SHP77 (cell line): Measurements from ENCODE around the gene TNFRSF1A.

Experiments used
- DNase-seq, 2 experiments: peaks; one replicate each; lab custom pipeline; 2025; lab: John Stamatoyannopoulos, UW

The TNFRSF1A gene

DNA sequence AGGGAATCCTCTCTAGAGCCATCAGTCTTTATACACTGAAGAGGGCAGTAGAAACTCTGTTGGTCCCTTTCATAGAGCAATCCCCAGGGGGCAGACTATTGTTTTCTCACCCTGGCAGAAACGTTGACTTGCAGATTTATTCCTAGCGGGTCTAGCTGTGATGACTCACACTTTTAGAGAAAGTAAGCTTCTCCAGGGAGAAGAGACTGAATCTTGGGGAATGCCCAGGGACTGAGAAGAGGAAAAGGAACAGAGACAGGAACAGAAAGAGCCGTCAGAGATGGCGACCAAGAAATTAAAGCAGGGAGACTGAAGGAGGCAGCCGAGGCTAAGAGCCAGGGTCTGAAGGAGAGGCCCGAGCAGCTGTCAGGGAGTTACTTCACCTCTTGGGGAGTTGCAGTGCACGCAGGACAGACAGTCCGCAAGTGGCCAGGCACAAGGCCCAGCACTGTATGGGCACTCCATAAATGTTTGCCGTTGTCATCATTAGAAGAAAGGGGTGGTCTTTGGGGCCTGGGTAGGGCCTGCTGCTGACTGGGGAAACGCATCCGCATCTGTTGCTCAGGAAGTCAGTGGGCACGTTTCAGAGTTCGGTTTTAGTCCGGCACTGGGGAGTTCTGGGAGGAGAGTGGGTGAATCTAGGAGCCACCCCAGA is 18.4 kb downstream of the TNFRSF1A start:
- DNase-seq, result peak in 1 of 2 experiments; percentile 18

DNA sequence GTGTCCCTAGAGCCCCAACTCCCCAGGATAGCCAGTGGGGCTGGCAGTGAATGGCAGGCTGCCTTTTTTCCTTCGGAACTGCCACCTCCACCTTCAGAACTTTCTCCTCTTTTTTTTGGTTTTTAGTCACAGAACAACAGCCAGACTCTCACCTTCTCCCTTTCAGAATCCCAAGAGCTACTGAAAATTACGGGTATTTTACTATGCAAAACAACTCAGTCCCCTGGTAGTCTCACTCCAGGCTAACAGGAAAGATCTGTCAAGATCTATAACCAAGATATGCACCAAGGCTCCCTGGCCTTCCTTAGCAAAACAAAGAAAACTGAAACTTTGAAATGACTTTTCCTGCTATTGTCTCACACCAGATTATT is 18.9 kb downstream of the TNFRSF1A start:
- no peak for DNase-seq

DNA sequence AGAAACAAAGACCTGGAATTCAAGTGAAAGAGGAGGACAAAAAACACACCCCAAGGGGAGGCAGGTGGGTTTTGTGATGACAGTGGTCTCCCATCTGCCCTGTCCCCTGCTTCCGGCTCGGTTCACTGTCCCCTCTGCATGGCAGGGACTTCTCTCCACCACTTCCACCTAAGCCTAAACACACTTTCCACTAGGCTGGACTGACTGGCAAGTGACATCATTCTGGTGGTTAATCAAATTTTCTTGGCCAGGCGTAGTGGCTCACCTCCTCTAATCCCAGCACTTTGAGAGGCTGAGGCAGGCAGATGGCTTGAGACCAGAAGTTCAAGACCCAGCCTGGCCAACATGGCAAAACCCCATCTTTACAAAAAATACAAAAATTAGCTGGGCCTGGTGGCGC is 19.5 kb downstream of the TNFRSF1A start:
- DNase-seq, result no peak

DNA sequence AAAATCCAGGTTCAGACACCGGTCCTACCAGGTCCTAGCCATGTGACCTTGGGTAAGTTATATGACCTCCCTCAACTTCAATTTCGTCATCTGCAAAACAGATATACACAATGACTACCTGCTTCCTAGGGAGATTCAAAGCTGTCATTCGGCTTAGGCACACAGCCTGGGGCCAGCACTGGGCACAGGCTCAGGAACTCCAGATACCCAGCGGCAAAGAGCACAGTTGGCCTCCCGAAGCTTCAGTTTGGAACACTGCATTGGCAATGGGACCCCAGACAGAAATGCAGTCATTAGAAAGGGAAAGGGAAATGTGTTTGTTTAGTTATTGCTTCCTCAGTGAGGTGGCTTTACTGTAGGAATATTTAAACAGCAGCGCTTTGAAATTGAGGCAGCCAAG is 20.0 kb downstream of the TNFRSF1A start:
- no peak for DNase-seq

DNA sequence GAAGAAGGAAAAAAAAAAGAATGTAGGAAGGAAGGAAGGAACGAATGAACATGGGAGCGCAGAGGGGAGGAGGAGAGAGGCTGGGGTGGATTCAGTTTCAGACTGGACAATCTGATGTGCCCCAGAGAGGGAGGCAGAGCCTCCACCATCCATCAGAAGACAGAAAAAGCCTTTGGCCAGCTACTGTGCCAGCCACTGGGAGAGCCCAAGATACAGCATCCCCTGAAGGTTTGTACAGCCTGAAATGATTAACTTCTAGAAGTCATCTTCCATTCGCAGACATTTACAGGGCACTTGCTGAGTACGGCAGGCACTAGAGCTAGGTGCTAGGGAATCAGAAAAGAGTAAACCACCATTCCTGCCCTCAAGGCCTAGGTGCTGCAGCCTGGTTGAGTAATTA is 22.4 kb downstream of the TNFRSF1A start:
- DNase-seq, result no peak

DNA sequence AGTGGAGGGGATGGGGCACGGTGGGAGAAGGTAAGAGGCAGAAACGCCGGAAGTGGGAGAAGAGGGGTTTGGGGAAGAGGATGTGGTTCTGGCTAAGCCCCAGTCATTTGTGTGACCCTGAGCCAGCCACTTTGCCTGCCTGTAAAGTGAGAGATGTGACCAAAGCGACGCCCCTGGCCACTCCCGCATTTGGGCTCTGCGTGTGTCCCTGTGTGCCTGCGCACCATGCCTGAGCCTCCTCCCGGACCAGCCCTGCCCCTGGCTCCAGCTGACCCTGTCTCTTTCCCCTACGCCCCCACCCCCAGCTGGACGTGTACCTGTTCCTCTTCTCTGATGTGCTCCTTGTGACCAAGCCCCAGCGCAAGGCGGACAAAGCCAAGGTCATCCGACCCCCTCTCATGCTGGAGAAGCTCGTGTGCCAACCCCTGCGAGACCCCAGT is 23.4 kb downstream of the TNFRSF1A start:
- no peak for DNase-seq

DNA sequence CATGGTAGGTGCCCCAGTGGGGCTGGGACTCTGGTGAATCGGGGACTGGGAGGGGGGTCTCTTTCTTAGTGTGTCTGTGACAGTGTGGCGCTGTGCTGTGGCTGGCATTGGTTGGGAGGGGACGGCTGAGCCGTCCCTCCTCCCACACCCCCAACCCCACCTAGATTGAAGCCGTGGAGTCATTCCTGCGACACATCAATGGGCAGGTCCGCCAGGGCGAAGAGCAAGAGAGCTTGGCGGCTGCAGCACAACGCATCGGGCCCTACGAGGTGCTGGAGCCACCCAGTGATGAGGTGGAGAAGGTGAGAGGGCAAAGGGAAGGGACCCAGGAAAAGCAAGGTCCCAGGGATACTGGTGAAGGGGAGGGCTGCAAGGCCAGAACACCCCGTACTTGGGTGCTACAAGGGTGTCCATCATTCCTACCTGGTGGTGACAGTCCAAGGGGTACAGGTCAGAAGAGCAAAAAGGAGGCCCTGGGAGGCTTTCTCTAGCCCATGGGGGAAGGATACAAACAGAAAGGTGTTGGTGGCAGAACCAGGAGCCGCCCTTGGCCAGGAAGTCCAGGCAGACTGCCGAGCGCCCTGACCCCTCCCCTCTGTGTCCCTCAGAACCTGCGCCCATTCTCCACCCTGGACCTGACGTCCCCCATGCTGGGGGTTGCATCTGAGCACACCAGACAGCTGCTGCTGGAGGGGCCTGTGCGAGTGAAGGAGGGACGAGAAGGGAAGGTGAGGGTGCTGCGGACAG is 24.0 kb downstream of the TNFRSF1A start:
- DNase-seq, result no peak

DNA sequence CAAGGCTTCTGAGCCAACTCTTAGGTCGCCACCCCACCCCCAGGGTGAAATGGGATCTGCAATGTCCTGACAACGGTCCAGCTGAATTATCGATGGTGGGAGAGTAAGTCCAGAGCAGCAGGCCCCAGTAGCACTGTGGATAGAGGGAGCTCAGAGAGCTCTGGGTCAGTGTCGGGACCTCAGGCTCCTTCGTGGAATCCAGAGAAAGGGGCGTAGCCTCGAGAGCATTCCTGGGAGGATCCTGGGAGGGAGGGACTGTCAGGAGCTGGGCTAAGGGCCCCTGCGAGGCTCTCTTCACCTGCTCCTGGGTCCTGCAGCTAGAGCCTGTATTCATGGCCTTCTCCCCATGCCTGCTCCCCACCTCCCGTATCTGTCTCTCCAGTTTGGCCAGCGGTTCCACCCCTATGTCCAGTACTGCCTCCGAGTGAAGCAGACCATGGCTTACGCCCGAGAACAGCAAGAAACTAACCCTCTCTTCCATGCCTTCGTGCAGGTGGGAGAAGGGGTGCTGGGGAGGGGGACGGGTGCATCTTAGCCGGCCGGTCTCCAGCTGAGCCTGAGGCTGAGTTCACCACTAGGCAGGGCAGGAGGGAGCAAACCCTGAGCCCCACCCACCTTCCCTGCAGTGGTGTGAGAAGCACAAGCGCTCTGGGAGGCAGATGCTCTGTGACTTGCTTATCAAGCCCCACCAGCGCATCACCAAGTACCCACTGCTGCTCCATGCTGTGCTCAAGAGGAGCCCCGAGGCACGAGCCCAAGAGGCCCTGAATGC is 24.8 kb downstream of the TNFRSF1A start:
- DNase-seq, result no peak

DNA sequence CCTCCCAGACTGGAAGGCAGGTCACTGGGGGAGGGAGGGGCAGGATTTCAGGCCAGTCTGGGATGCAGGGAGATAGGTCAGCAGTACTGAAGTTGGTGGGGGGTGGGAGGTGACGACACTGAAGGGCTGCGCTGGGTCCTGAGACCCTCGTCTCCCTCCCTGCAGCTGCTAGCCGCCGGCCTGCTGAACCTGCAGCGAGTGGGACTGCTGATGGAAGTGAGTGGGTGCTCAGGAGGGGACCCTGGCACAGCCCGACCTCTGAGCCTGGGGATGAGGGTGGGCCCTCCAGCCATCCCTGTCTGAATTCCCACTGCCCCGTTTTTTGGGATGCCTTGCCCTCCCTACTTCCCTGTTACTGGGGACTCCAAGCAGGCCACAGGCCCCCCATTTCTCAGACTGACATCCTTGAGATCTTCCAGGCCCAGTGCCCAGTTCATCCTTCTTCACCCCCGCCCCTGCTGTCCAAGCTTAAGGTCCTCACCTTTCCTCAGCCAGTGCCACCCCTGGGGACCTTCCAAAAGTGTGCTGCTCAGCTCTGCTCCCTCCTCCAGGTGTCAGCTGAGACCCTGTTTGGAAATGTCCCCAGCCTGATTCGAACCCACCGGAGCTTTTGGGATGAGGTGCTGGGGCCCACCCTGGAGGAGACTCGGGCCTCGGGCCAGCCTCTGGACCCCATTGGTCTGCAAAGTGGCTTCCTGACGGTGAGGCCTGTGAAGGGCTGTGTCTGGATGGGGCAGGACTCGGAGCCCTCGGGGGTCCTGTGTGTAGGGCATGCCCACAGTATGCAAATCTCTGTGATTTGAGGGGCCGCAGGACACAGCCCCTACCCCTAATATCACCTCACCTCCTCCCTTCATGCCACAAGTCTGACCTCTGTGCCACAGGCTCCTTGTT is 25.9 kb downstream of the TNFRSF1A start:
- DNase-seq, result no peak

DNA sequence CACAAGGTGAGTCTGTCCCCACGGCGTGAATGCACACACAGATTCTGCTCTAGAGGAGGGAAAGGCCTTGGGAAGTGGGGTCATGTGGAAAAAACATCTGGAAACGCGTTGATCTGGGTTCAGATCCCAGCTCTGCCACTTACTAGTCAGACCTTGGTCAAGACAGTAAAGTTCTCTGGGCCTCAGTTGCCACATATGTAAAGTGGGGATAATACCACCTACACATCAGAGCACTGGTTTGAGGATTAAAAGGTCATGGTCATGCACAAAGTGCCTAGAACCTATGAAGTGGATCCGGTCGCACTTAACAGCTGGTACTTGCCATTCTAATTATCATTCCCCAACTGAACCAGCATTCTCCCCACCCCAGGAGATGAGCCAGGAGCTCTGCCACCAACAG is 26.7 kb downstream of the TNFRSF1A start:
- no peak for DNase-seq

DNA sequence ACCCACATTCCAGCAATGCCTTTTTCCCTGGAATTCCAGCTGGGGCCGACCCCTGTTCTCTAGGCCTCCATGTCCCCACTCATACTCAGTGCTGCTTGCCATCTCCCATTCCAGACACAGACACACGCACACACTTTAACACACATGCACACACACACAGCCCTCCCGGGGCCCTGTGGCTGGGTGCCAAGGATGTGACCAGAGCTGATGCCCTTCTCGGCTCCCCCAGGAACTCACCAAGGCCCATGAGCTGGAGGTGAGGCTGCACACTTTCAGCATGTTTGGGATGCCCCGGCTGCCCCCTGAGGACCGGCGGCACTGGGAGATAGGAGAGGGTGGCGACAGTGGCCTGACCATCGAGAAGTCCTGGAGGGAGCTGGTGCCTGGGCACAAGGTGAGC is 27.1 kb downstream of the TNFRSF1A start:
- no peak for DNase-seq

DNA sequence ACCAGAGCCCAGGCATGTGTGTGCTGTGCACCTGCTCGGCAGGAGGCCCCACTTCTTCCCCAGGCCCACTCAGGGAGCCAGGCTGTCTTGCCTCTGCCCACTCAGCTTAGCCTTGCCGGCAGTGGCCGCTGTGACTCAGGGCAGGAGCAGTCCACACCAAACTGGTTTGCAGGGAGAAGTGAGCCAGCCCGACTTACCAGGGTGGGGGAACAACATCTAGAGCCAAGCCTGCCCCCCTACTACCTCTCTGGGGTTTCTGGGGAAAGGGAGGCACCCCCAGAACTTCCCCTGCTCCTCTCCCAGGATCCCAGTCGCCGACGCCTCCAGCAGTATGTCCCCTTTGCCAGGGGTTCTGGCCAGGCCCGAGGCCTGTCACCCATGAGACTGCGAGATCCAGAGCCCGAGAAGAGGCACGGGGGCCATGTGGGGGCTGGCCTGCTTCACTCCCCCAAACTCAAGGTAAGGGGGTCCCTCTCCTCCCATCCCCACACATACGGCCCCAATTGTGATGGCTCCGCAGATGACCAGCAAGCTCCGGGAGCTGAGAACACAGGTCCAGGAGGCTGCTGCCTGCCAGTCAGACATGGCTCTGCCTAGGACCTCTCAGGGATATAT is 28.4 kb downstream of the TNFRSF1A start:
- DNase-seq, result no peak

DNA sequence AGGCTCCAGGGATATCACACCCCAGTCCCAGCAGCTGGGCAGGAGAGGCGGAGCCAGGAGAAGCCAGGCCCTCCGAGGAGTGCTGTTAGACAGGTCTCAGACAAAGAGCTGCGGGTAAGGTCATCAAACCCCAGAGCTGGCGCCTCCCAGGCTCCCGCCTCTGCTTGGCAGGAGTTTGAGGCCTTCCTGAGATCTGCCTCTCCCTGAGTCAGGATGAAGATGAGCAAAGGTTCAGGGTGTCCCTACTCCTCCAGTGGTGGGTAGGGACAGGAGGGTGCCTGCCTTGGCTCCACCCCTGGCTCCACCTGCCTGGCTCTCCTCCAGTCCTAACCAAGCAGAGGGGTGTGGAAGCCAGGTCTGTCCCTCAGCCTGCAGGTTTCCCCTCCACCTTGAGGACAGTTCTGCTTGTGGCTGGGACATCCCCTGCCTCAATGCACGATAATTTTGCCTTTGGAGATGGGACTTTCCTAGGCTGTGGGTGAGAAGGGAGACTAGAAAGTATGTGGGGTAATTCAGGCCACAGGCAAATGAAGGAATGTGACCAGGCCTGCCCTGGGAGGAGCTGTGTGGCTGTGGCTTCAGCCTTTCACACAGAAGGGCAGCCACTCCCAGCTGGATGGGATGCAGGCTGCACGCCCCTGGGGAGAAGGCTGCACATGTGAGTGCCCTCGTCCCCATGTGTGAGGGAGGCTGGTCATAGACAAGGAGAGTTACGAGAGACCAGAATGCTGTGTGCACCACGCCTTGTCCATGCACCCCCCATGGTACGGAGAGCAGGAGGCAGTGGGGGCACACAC is 29.1 kb downstream of the TNFRSF1A start:
- no peak for DNase-seq

DNA sequence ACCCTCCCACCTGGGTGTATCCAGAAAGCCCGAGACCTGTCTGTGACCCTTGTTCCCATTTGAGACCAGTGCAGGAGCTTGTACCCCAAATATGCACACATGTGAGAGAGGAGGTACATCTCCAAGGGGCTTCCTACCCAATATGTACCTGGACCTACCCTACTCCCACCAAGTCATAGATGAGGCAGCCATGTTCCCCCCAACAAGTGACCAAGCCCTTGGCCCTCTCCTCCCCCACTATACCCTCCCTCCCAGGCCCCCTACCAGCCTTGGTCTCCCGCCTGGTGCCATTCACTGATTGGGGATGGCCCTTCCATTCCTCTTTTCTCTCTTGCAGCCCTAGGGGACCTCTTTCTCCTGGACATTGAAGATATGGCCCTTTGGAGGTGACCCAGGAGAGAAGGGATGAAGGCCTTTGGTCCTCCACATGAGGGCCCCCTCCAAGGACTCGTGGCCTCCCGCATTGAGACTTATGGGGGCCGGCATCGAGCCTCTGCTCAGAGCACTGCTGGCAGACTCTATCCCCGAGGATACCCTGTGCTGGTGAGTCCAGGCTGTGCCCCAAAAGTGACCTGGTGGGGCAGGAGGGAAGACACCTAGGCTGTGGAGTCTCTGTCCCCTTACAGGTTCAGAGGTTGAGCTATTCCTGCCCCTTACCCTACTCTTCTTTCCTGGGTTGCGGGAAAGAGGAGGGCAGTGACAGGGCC is 29.9 kb downstream of the TNFRSF1A start:
- no peak for DNase-seq

DNA sequence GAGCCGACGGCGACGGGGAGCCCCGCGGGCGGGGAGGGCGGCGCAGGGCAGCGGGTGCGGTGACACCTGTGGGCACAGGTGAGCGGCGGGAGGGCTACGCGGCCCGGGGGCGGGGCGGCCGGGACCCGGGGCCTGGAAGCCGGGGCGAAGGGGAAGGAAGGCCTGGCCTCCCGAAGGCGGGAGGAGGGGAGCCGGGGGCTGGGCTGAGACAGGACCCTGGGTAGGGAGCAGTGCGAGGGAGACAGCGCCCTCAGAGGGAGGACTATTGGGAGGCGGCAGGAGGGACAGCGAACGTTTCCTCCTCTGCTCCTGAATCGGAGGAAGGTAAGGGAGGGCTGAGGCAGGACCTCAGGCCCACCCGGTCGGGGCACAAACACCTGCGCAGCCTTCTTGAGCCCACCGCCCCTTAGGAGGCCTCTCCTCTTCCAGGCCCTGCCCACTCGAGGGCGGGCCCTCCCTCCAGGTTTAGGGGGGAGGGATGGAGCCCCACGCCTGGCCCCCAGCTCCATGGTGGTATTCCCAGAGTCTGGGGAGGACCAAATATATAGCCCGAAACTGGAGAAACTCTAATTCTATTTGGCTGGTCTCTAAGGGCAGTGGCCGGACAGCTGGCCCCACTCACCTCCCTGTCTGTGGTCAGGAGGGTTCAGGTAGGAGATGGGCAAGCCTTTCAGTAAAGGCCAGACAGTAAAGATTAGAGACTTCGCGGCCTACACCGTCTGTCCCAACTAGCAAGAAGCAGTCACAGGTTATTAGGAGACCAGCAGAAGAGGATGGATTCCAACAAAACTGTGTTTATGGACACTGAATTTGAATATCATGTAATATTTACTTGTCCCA is 30.9 kb downstream of the TNFRSF1A start:
- DNase-seq, result no peak

DNA sequence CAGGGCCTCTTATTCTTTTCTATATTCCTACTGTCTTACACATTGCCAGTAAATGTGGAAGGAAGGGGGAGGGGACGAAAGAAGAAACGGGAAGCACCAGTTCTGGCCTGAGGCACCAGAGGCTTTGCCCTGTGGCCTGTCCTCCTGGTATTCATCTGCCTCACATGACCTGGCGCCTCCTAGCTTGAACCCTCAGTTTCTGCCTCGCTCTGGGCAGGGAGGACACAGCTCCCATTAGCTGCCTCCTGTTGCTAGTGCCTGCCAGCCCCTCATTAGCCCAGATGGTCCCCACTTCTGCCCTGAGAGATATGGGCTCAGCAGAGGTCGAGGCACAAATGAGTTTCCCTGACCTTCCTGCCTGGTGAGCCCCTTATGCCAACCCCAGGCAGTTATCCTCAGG is 34.3 kb downstream of the TNFRSF1A start:
- no peak for DNase-seq

DNA sequence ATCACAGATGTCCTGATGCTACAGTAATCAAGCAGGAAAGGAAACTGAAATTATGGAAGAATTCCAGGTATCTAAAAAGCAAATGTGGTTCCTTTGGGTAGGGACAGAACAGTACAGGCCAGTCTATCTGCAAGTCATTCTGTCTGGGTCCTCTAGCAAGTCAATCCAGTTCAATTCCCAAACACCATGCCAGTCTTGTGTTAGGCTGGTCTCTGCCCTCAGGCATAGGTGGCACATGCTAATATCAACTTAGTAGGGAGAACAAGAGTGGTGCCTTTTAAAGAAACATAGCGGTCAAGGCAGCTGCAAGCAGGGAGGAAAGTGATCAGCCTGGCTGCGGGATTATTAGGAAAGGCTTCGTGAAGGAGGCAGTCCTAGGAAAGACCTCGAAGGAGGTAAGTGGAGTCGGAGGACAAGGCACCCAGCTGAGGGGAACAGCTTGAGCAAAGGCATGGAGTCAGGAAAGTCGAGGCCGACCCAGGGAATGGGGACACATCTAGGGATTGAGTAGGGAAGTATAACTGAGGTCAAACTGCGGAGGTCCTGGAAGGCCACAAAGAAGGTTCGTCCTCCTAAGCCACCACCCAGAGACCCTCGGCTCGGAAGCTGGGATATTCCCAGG is 35.2 kb downstream of the TNFRSF1A start:
- no peak for DNase-seq

DNA sequence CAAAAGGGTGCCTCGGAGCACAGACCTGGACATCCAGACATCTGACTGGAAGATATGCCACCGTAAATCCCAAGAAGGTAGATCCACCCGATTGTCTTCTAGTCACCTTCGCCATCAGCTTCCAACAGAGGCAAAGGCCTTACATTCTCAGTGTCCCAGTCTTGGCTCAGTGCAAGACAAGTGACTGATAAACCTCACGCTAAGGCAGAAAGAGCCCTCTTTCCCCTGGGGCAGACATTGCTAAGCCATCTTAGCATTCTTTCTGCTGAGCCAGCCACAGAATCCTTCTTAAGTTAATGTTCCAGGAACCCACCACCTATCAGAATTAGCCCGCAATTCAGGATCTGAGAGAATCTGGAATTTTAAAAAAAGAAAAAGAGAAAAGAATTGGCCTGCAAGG is 35.7 kb downstream of the TNFRSF1A start:
- DNase-seq, result no peak

DNA sequence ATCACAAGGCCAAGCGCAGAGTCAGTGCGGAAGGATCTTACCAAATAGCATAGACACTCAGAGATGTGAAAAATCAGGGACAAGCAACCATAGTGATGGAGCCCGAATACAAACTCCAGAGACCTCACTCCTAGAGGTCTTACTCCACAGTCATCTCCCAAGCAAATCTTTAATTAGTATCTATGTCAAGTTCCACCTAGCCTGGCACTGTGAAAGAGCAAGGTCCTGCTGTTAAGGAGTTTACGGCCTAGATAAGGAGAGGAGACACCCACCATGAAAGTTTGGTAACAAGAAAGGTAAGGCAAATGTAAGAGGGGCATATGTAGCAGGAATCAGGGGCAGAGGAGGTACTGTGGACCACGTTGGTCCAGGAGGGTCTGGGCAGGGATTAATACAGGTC is 38.8 kb downstream of the TNFRSF1A start:
- DNase-seq, result no peak
